Left lung (tissue), 10 donors: ENCODE measurements around the gene KCNAB2. TPM values are rescaled to one million over a fixed set of nuclear protein-coding genes. Genes with fewer than 3 reads are reported as not detected.

Source experiments
- ATAC-seq: fragments of 200-7000 bp; cut with Tn5 transposase; one replicate; pipeline ENCODE4 v1.9.1; 2020; ENCODE audit warnings: moderate library complexity
- DNase-seq, 4 donors: peaks; one replicate each; pipeline ENCODE4 v3.0.0-alpha.2; 2013 to 2020
- H3K27ac ChIP-seq, 2 donors: fragments of 200-600 bp; sonication (generic) in 1 of 2; one replicate each; pipeline versions ENCODE4 v1.5.0 to v1.8.0; 2020 to 2021
- H3K27me3 ChIP-seq, 2 donors: fragments of 200-600 bp; sonication (generic) in 1 of 2; one replicate each; pipeline versions ENCODE4 v1.5.0 to v1.8.0; 2020 to 2021
- H3K36me3 ChIP-seq, 2 donors: fragments of 200-600 bp; sonication (generic) in 1 of 2; one replicate each; pipeline versions ENCODE4 v1.5.0 to v1.8.0; 2020 to 2021
- H3K4me1 ChIP-seq, 2 donors: fragments of 200-600 bp; one replicate each; pipeline ENCODE4 v1.8.0; 2021
- H3K4me3 ChIP-seq, 2 donors: fragments of 200-600 bp; sonication (generic) in 1 of 2; one replicate each; pipeline versions ENCODE4 v1.5.0 to v1.8.0; 2020 to 2021; ENCODE audit warnings: mild to moderate bottlenecking in 1 of 2
- H3K9me3 ChIP-seq, 2 donors: fragments of 200-600 bp; sonication (generic) in 1 of 2; one replicate each; pipeline versions ENCODE4 v1.5.0 to v1.8.0; 2020 to 2021
- CTCF ChIP-seq, 2 donors: fragments of 200-600 bp; sonication (generic) in 1 of 2; IDR thresholded peaks; one replicate each; pipeline versions ENCODE4 v1.5.0 to v1.8.0; 2021; ENCODE audit warnings: antibody characterized with exemption in 2 of 2
- intact Hi-C, 2 donors: fragments of 100-400 bp; cut with DNase I; formaldehyde crosslinking; loops; one replicate each; pipeline versions ENCODE4 v1.11.2 to v1.14.2; 2022
- polyA plus RNA-seq, 6 donors: library from polyadenylated mRNA; unstranded; fragments of 120-200 nt; gene quantifications; one replicate each; pipeline ENCODE4 v1.2.1, GENCODE V29; 2013; ENCODE audit not compliant: insufficient read length in 6 of 6
- total RNA-seq, 2 donors: library from RNA; stranded (reverse); fragmentation: NEBNext Ultra II Directional; extraction: Animal tissue kit (Norgen Biotek cat#: 25700); gene quantifications; one replicate each; pipeline ENCODE4 v1.2.1, GENCODE V29; 2021
- donor health status: DM: no; HTN: yes; CAD: no.
- donor health status: DM: no; HTN: no; CAD: no.

The KCNAB2 gene
- total and polyA plus RNA-seq, 8 donors = 5.6 to 82.5 (median 6.7) TPM

GRCh38 chr1:6090288-6090687 is 44.6 kb downstream of the KCNAB2 start:
- H3K27me3 ChIP-seq = no peaks in the 10 kb centered on the region
- H3K4me3 ChIP-seq = no peak overlapping the region
- peak in 1 of 4 donors; percentile 76 for DNase-seq
- TF ChIP-seq CTCF (IDR thresholded peaks at IDR 0.05) = no peak
- H3K9me3 ChIP-seq = no peaks in the 10 kb centered on the region
- no peak overlapping the region for H3K27ac ChIP-seq
- no peaks in the 10 kb centered on the region for H3K4me1 ChIP-seq
- ATAC-seq = no peak
- intact Hi-C loops = no loop called here
- peaks cover 0 to 74% of the 10 kb centered on the region in 2 donors for H3K36me3 ChIP-seq

- Histone ChIP-seq H3K27me3 (no peaks in the 10 kb centered on the region), H3K27ac (no peak overlapping the region), H3K36me3 (peaks cover 0 to 78% of the 10 kb centered on the region in 2 donors), H3K4me3 (no peak overlapping the region), H3K9me3 (no peaks in the 10 kb centered on the region), H3K4me1 (no peaks in the 10 kb centered on the region)
- DNase-seq = peak in 1 of 4 donors; percentile 70
- no peak for ATAC-seq
- TF ChIP-seq CTCF (IDR thresholded peaks at IDR 0.05) = no peak
- intact Hi-C loops = no loop called here
These were observed 45.5 kb downstream of the KCNAB2 start for GRCh38 chr1:6090996-6091822.

- Histone ChIP-seq H3K27me3 (no peaks in the 10 kb centered on the region), H3K4me3 (no peak overlapping the region), H3K9me3 (no peaks in the 10 kb centered on the region), H3K4me1 (no peaks in the 10 kb centered on the region), H3K27ac (no peak overlapping the region), H3K36me3 (peaks cover 0 to 84% of the 10 kb centered on the region in 2 donors)
- DNase-seq = peak in 1 of 4 donors; percentile 51
- intact Hi-C loops = no loop called here
- no peak for ATAC-seq
- no peak for TF ChIP-seq CTCF (IDR thresholded peaks at IDR 0.05)
These were observed 46.1 kb downstream of the KCNAB2 start for GRCh38 chr1:6091823-6092109.

GRCh38 chr1:6092211-6092610 is 46.5 kb downstream of the KCNAB2 start:
- Histone ChIP-seq H3K9me3 (no peaks in the 10 kb centered on the region), H3K27ac (no peak overlapping the region), H3K27me3 (no peaks in the 10 kb centered on the region), H3K36me3 (peaks cover 0 to 88% of the 10 kb centered on the region in 2 donors), H3K4me3 (no peak overlapping the region), H3K4me1 (no peaks in the 10 kb centered on the region)
- ATAC-seq = no peak
- DNase-seq = peak in 1 of 4 donors; percentile 75
- intact Hi-C loops = no loop called here
- no peak for TF ChIP-seq CTCF (IDR thresholded peaks at IDR 0.05)

- Histone ChIP-seq H3K27ac (no peak overlapping the region), H3K4me1 (no peaks in the 10 kb centered on the region), H3K9me3 (no peaks in the 10 kb centered on the region), H3K4me3 (no peak overlapping the region), H3K36me3 (peaks cover 0 to 96% of the 10 kb centered on the region in 2 donors), H3K27me3 (no peaks in the 10 kb centered on the region)
- DNase-seq = no peak
- TF ChIP-seq CTCF (IDR thresholded peaks at IDR 0.05) = no peak
- intact Hi-C loops = no loop called here
- ATAC-seq = no peak
These were observed 47.4 kb downstream of the KCNAB2 start for GRCh38 chr1:6093071-6093470.
